H1 (cell line): ENCODE measurements around the gene NTRK1. TPM values are rescaled to one million over a fixed set of nuclear protein-coding genes. Genes with fewer than 3 reads are reported as not detected.

Experiments used
- CTCF ChIA-PET: fragments of 300-600 bp; sonication (Branson Sonifier 250); formaldehyde crosslinking; loops from one replicate; lab custom pipeline; 2021; ENCODE audit not compliant: partially characterized antibody; lab: Charles Lee
- POLR2A ChIA-PET: fragments of 300-600 bp; sonication (Branson Sonifier 250); formaldehyde crosslinking; loops from one replicate; lab custom pipeline; 2021; ENCODE audit warnings: inconsistent platforms; ENCODE audit not compliant: partially characterized antibody; lab: Charles Lee
- DNase-seq, 2 experiments: peaks; one replicate each; pipeline versions ENCODE4 v3.0.0 to v3.0.0-alpha.2; 2010 to 2022; ENCODE audit warnings: low spot score in 2 of 2, low read depth in 1 of 2, mixed read lengths in 1 of 2
- FAIRE-seq: peaks from 2 replicates; lab custom pipeline; 2011; peaks lifted over from hg19 to GRCh38; lab: Jason Lieb, UNC
- H2AFZ ChIP-seq: 2 replicates; pipeline ENCODE4 v1.8.1; 2012; ENCODE audit warnings: low read length, inconsistent platforms
- H2AK5ac ChIP-seq: 2 replicates; pipeline ENCODE4 v1.6.1; 2013; ENCODE audit warnings: low read depth, low read length
- H2BK120ac ChIP-seq: replicated peaks from 2 replicates; pipeline ENCODE3; 2013; ENCODE audit warnings: low read depth, low read length, inconsistent platforms
- H2BK12ac ChIP-seq: 2 replicates; pipeline ENCODE4 v1.6.1; 2013; ENCODE audit warnings: low read depth, low read length
- H2BK15ac ChIP-seq: 2 replicates; pipeline ENCODE4 v1.6.1; 2013; ENCODE audit warnings: low read length
- H2BK20ac ChIP-seq: 2 replicates; pipeline ENCODE4 v1.6.1; 2013; ENCODE audit warnings: low read length
- H2BK5ac ChIP-seq: 2 replicates; pipeline ENCODE4 v1.6.1; 2013; ENCODE audit warnings: low read depth, low read length
- H3K14ac ChIP-seq: 2 replicates; pipeline ENCODE4 v1.6.1; 2013; ENCODE audit warnings: inconsistent platforms; ENCODE audit not compliant: insufficient read length
- H3K18ac ChIP-seq: 2 replicates; pipeline ENCODE4 v1.6.1; 2013; ENCODE audit warnings: low read length; ENCODE audit errors: extremely low read depth
- H3K23ac ChIP-seq: 2 replicates; pipeline ENCODE4 v1.6.1; 2013; ENCODE audit warnings: inconsistent platforms; ENCODE audit not compliant: insufficient read length
- H3K23me2 ChIP-seq: 2 replicates; pipeline ENCODE4 v1.6.1; 2013; ENCODE audit warnings: low read depth, low read length
- H3K27ac ChIP-seq: 2 replicates; pipeline ENCODE4 v1.6.1; 2011; ENCODE audit warnings: low read depth, low read length, inconsistent platforms
- H3K27me3 ChIP-seq, 4 experiments: replicated peaks in 1 of 4; 1 replicate in 1 of 4; 2 replicates in 3 of 4; pipeline versions ENCODE4 v1.6.1 to v1.8.1; 2011 to 2013; ENCODE audit warnings: low read length in 3 of 4, mild to moderate bottlenecking in 3 of 4, inconsistent platforms in 2 of 4, mixed read lengths in 2 of 4, moderate library complexity in 1 of 4; ENCODE audit not compliant: control insufficient read depth in 3 of 4, insufficient read depth in 3 of 4; ENCODE audit errors: extremely low read depth in 1 of 4
- H3K36me3 ChIP-seq, 4 experiments: 2 replicates each; pipeline versions ENCODE4 v1.6.1 to v1.8.1; 2011 to 2013; ENCODE audit warnings: mild to moderate bottlenecking in 4 of 4, low read length in 3 of 4, moderate library complexity in 2 of 4, control low read depth in 1 of 4, inconsistent platforms in 1 of 4; ENCODE audit not compliant: insufficient read depth in 4 of 4, control insufficient read depth in 2 of 4
- H3K4ac ChIP-seq: replicated peaks from 2 replicates; pipeline ENCODE3; 2013; ENCODE audit warnings: low read length, low read depth, mixed read lengths, inconsistent platforms; ENCODE audit not compliant: insufficient read length
- H3K4me1 ChIP-seq, 4 experiments: replicated peaks in 1 of 4; 1 replicate in 1 of 4; 2 replicates in 3 of 4; pipeline versions ENCODE4 v1.6.1 to v1.8.1; 2011 to 2013; ENCODE audit warnings: low read length in 3 of 4, inconsistent platforms in 2 of 4, mixed read lengths in 1 of 4; ENCODE audit not compliant: insufficient read depth in 4 of 4, control insufficient read depth in 3 of 4
- H3K4me2 ChIP-seq, 2 experiments: 2 replicates each; pipeline versions ENCODE4 v1.6.1 to v1.8.1; 2011 to 2013; ENCODE audit warnings: low read depth in 2 of 2, low read length in 2 of 2, control low read depth in 1 of 2, inconsistent platforms in 1 of 2, mild to moderate bottlenecking in 1 of 2; ENCODE audit not compliant: insufficient read depth in 1 of 2
- H3K4me3 ChIP-seq, 4 experiments: fragments of 200-600, 300-600 bp in 1 of 4; sonication (generic), shearing (Covaris generic), sonication (Bioruptor Twin) in 1 of 4; 2 replicates each; pipeline versions ENCODE4 v1.5.1 to v1.8.1; 2011 to 2016; ENCODE audit warnings: low read length in 4 of 4, low read depth in 3 of 4, control low read depth in 2 of 4, inconsistent platforms in 2 of 4, mild to moderate bottlenecking in 2 of 4, mixed read lengths in 1 of 4, moderate library complexity in 1 of 4; ENCODE audit not compliant: insufficient read depth in 2 of 4; ENCODE audit errors: extremely low read depth in 1 of 4
- H3K56ac ChIP-seq: replicated peaks from 2 replicates; pipeline ENCODE3; 2013; ENCODE audit warnings: low read depth, mild to moderate bottlenecking, mixed read lengths, low read length, inconsistent platforms; ENCODE audit not compliant: insufficient read length
- H3K79me1 ChIP-seq: 2 replicates; pipeline ENCODE4 v1.6.1; 2013; ENCODE audit warnings: low read depth, low read length, control low read depth
- H3K79me2 ChIP-seq, 2 experiments: 2 replicates each; pipeline versions ENCODE4 v1.6.1 to v1.8.1; 2012 to 2013; ENCODE audit warnings: low read length in 2 of 2, mild to moderate bottlenecking in 2 of 2, inconsistent platforms in 1 of 2; ENCODE audit not compliant: insufficient read depth in 2 of 2, control insufficient read depth in 1 of 2
- H3K9ac ChIP-seq, 4 experiments: replicated peaks in 1 of 4; 1 replicate in 1 of 4; 2 replicates in 3 of 4; pipeline versions ENCODE4 v1.6.1 to v1.8.1; 2011 to 2013; ENCODE audit warnings: low read depth in 3 of 4, low read length in 3 of 4, control low read depth in 2 of 4, mild to moderate bottlenecking in 2 of 4, moderate library complexity in 2 of 4, inconsistent platforms in 1 of 4; ENCODE audit errors: extremely low read depth in 1 of 4
- H3K9me3 ChIP-seq, 2 experiments: 2 replicates each; pipeline versions ENCODE4 v1.6.1 to v1.8.1; 2012 to 2013; ENCODE audit warnings: mild to moderate bottlenecking in 2 of 2, moderate library complexity in 2 of 2, control low read depth in 1 of 2, inconsistent platforms in 1 of 2, low read depth in 1 of 2, low read length in 1 of 2, mixed read lengths in 1 of 2; ENCODE audit not compliant: insufficient read depth in 2 of 2
- H4K20me1 ChIP-seq, 2 experiments: replicated peaks in 1 of 2; 2 replicates each; pipeline versions ENCODE3 to v1.8.1; 2011 to 2013; ENCODE audit warnings: inconsistent platforms in 2 of 2, low read length in 2 of 2, mild to moderate bottlenecking in 1 of 2; ENCODE audit not compliant: insufficient read depth in 2 of 2, control insufficient read depth in 1 of 2
- H4K5ac ChIP-seq: 2 replicates; pipeline ENCODE4 v1.6.1; 2013; ENCODE audit warnings: low read length, low read depth, mixed read lengths, inconsistent platforms; ENCODE audit not compliant: insufficient read length
- H4K8ac ChIP-seq: 2 replicates; pipeline ENCODE4 v1.8.0; 2013; ENCODE audit warnings: mild to moderate bottlenecking, moderate library complexity, low read length, inconsistent platforms; ENCODE audit not compliant: insufficient read depth; ENCODE audit errors: extremely low read depth
- H4K91ac ChIP-seq: replicated peaks from 2 replicates; pipeline ENCODE3; 2013; ENCODE audit warnings: low read length, mixed read lengths, inconsistent platforms; ENCODE audit not compliant: insufficient read length
- ASH2L ChIP-seq: fragments of 200-600, 300-600 bp; sonication (generic); IDR thresholded peaks from one replicate; pipeline ENCODE4 v1.7.1; 2017; ENCODE audit warnings: low read length
- BCL11A ChIP-seq, 2 experiments: IDR thresholded peaks; one replicate each; pipeline ENCODE4 v1.6.1; 2011; ENCODE audit warnings: low read depth in 2 of 2, low read length in 2 of 2, mild to moderate bottlenecking in 2 of 2
- CEBPB ChIP-seq: IDR thresholded peaks from 2 replicates; pipeline ENCODE4 v1.6.1; 2012; ENCODE audit warnings: low read depth, low read length
- CREB1 ChIP-seq: IDR thresholded peaks from 2 replicates; pipeline ENCODE4 v1.6.1; 2012; ENCODE audit warnings: inconsistent platforms
- GABPA ChIP-seq: IDR thresholded peaks from 2 replicates; pipeline ENCODE4 v1.6.1; 2011; ENCODE audit warnings: mild to moderate bottlenecking, low read length, moderate library complexity, borderline replicate concordance; ENCODE audit not compliant: insufficient read depth
- GTF2F1 ChIP-seq: IDR thresholded peaks from 2 replicates; pipeline ENCODE4 v1.6.1; 2012; ENCODE audit warnings: low read depth, low read length, improper control_type of control experiment, borderline replicate concordance
- NANOG ChIP-seq: IDR thresholded peaks from 2 replicates; pipeline ENCODE4 v1.6.1; 2011; ENCODE audit warnings: low read length, low read depth, mild to moderate bottlenecking, inconsistent platforms; ENCODE audit not compliant: insufficient read depth, poor library complexity, severe bottlenecking
- NRF1 ChIP-seq: IDR thresholded peaks from 2 replicates; pipeline ENCODE4 v1.6.1; 2011; ENCODE audit warnings: mild to moderate bottlenecking, low read depth, low read length, improper control_type of control experiment
- SP1 ChIP-seq: IDR thresholded peaks from 2 replicates; pipeline ENCODE4 v1.6.1; 2011; ENCODE audit warnings: low read depth, low read length
- TAF1 ChIP-seq: IDR thresholded peaks from 2 replicates; pipeline ENCODE4 v1.6.1; 2011; ENCODE audit warnings: mild to moderate bottlenecking, low read depth, low read length
- TCF12 ChIP-seq: IDR thresholded peaks from 2 replicates; pipeline ENCODE4 v1.6.1; 2011; ENCODE audit warnings: low read depth, mild to moderate bottlenecking, low read length
- TEAD4 ChIP-seq: IDR thresholded peaks from 2 replicates; pipeline ENCODE4 v1.6.1; 2012; ENCODE audit warnings: low read depth, low read length, inconsistent platforms, mixed read lengths
- whole genome bisulfite sequencing, 2 experiments: shearing (Covaris generic) in 1 of 2; methylation state at CpG; one replicate each; pipeline versions ENCODE4 v1.1.6 to v1.1.7; 2013 to 2015; ENCODE audit warnings: low lambda C conversion rate in 2 of 2, mixed read lengths in 2 of 2, inconsistent platforms in 1 of 2, low coverage in 1 of 2, missing lambda C conversion rate in 1 of 2; ENCODE audit not compliant: insufficient replicate concordance in 2 of 2, insufficient coverage in 1 of 2, insufficient read length in 1 of 2; ENCODE audit errors: extremely low coverage in 1 of 2, missing lambda C conversion rate in 1 of 2; 5-methylcytosine and 5-hydroxymethylcytosine counted together
- polyA plus RNA-seq, 7 experiments: library from polyadenylated mRNA; depleted of rRNA in 3 of 7; stranded (reverse) in 5 of 7; unstranded in 2 of 7; fragments of >200 nt in 5 of 7; fragments of 200-250 nt in 2 of 7; gene quantifications; 1 replicate in 5 of 7; 2 replicates in 1 of 7; 4 replicates in 1 of 7; pipeline versions ENCODE4 v1.2.1 to v1.2.3, GENCODE V29; 2011 to 2013; ENCODE audit warnings: missing spikeins in 2 of 7, mixed read lengths in 2 of 7
- total RNA-seq: library from RNA; stranded (reverse); fragmentation: NEBNext Ultra II Directional; extraction: Animal tissue kit (Norgen Biotek cat#: 25700); gene quantifications from 2 replicates; pipeline ENCODE4 v1.2.1, GENCODE V29; 2021
- TF ChIP-seq, protein P1 (sequence below): IDR thresholded peaks from 2 replicates; pipeline ENCODE4 v1.6.1; 2011; ENCODE audit warnings: low read length, improper control_type of control experiment

The NTRK1 gene
- total and polyA plus RNA-seq, 2 of the 8 experiments (the other 6 are each of a cell fraction or from before 2014, with no cell fraction given): 0.12 to 0.24 TPM

DNA sequence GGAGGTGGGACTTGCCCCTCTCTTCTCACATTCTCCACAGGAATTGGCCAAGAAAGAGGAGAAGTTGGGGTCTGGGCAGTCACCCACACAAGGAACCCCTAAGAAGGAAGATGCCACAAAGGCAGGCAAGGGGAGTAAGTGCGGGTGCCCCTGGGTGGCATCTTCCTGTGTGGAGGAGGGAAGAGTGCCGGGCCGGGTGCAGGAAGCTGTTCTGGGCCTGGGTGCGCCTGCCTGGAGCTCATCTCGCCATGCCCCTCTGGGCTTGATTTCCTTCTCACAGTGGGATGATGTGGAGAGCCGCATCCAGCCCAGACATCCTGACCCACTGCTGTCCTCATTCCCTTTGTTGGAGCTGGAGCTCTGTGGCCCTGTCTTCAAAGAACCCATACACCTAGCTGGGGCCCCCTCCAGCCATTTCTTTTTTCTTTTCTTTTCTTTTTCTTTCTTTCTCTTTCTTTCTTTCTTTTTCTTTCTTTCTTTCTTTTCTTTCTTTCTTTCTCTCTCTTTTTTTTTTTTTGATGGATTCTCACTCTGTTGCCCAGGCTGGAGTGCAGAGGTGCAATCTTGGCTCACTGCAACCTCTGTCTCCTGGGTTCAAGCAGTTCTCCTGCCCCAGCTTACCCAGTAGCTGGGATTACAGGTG lies 69.1 kb downstream of the NTRK1 start:
- no peak overlapping the region for H3K27ac ChIP-seq
- H2AK5ac ChIP-seq: no peak overlapping the region
- FAIRE-seq (no peak), DNase-seq (no peak)
- H3K23me2 ChIP-seq: peaks cover 5% of the 10 kb centered on the region; the same call in 1 of the 2 replicates
- H2BK12ac ChIP-seq: no peak overlapping the region
- H3K79me1 ChIP-seq: no peaks in the 10 kb centered on the region
- H3K4me2 ChIP-seq: no peak overlapping the region
- WGBS, 2 experiments: 81% methylated on average over 6 of the region's 6 CpGs; no CpG with 5 or more reads in 1 of the 2 experiments
- no peak overlapping the region for H4K91ac ChIP-seq
- H3K14ac ChIP-seq: no peak overlapping the region
- no peak overlapping the region for H3K9ac ChIP-seq
- peaks cover 29 to 48% (median 46%) of the 10 kb centered on the region in 4 experiments for H3K27me3 ChIP-seq
- no peak overlapping the region for H2BK120ac ChIP-seq
- H3K56ac ChIP-seq: no peak overlapping the region
- H2AFZ ChIP-seq: no peak overlapping the region
- H2BK20ac ChIP-seq: no peak overlapping the region
- ChIA-PET POLR2A (interaction anchor here (0.7 kb wide), 1 partner anchor 127 kb away, joined by 3 read pairs; no protein-coding TSS in a partner anchor), CTCF (interaction anchor here (1.0 to 11.8 kb wide), 5 partner anchors 12 to 241 kb away, joined by 3 to 287 read pairs (median 50); partner anchors contain the start of gene PEAR1)
- H3K79me2 ChIP-seq: no peaks in the 10 kb centered on the region
- no peak overlapping the region for H2BK5ac ChIP-seq
- H3K4me3 ChIP-seq: no peak overlapping the region
- H3K4ac ChIP-seq: no peak overlapping the region
- no peak overlapping the region for H2BK15ac ChIP-seq
- no peak overlapping the region for H3K23ac ChIP-seq
- no peak overlapping the region for H3K18ac ChIP-seq
- no peaks in the 10 kb centered on the region for H3K9me3 ChIP-seq
- H3K36me3 ChIP-seq: peaks cover 0 to 4% (median 0%) of the 10 kb centered on the region in 4 experiments; a peak in 1 of 8 replicates
- H3K4me1 ChIP-seq: peaks cover 0 to 6% (median 4%) of the 10 kb centered on the region in 4 experiments; a peak in 4 of 7 replicates
- no peak for TF ChIP-seq SP1
- TF ChIP-seq GABPA: no peak
- TF ChIP-seq TEAD4: no peak
- no peak for TF ChIP-seq CREB1
- TF ChIP-seq BCL11A (IDR thresholded peaks at IDR 0.05; ENCODE audit: low read depth in 2 of 2, low read length in 2 of 2): no peak
- no peak for TF ChIP-seq ASH2L
- TF ChIP-seq NRF1: no peak
- TF ChIP-seq, protein P1, sequence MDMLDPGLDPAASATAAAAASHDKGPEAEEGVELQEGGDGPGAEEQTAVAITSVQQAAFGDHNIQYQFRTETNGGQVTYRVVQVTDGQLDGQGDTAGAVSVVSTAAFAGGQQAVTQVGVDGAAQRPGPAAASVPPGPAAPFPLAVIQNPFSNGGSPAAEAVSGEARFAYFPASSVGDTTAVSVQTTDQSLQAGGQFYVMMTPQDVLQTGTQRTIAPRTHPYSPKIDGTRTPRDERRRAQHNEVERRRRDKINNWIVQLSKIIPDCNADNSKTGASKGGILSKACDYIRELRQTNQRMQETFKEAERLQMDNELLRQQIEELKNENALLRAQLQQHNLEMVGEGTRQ: no peak
- no peak for TF ChIP-seq TCF12
- TF ChIP-seq TAF1: no peak
- no peak for TF ChIP-seq CEBPB
- TF ChIP-seq NANOG: no peak
- no peak for TF ChIP-seq GTF2F1
- peaks cover 2 to 13% of the 10 kb centered on the region in 2 experiments for H4K20me1 ChIP-seq
- H4K5ac ChIP-seq: no peak overlapping the region
- H4K8ac ChIP-seq: no peak overlapping the region
